ENCODE measurements around the gene SLC25A18. TPM values are rescaled to one million over a fixed set of nuclear protein-coding genes. Genes with fewer than 3 reads are reported as not detected.
"Not testable (repeated sequence)": the region's sequence is repeated elsewhere in the genome, so short reads cannot be mapped to it uniquely, and the experiment has no call there.

The SLC25A18 gene
- polyA plus RNA-seq (2011; rRNA removed) (not detected in 2 replicates), polyA minus RNA-seq (2011; rRNA and poly(A)+ RNA removed) (not detected in 2 replicates)

DNA sequence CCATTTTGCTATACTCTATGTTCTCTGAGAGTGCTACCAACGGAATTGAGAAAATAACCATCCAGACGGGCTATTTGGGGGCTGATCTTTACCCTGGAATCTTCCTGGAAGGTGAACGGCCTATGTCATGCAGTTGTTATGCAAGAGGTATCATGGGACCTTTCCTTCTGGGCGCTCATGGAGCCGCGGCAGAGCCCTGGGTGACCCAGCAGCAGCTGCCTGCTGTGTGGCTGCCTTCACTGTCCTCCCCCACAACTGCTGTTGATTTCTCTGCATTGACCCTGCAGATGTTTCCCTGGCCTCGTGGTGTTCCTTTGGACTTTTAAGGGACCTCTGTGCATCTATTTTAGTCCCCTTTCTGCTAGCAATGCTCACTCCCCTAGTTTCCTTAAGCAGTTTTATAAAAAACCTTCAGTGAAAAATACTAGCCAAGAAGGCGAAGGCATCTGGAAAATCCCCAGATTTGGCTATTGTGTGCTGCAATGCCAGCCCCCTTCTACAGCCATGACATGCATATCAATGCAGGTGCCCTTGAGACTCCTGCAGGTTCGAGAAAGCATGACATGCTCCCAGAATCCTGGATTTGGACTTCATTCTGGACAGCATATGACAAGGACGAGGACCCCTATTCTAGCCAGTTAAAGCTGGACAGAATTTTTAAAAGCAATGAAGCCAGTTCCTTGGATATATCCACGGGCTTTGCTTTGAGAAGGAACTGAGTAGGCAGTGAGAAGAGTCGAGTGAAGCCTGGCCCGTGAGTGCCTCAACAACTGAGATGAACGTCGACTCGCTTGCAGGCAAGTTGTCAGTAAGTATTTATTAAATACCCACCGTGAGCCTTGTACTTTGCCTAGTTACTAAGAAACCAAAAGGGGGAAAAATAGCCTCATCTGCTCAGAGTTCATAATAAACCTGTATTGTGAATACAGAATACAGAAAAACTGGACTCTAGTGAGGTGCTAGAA is at the start of gene SLC25A18:
TSS of gene SLC25A18 (plus strand) at position 593 of the 965 bp plus-strand sequence. CDS start 16,447 bp downstream, outside the sequence.
- CTCF ChIA-PET = interaction anchor here (1.6 kb wide), 1 partner anchor 392 kb away, joined by 5 read pairs; no protein-coding TSS in a partner anchor
- POLR2A ChIA-PET = no interaction called here
- H3K27ac ChIP-seq (ENCODE audit: low read depth, low read length) = no peak within 1 kb of the TSS
- H3K27me3 ChIP-seq (ENCODE audit: control insufficient read depth, insufficient read depth, low read length) = peaks cover 10% of the 10 kb centered on the region
- H3K9me3 ChIP-seq (ENCODE audit: control insufficient read depth, insufficient read depth, low read length) = no peaks in the 10 kb centered on the region; the same call in 1 of the 2 replicates
- no peak within 1 kb of the TSS for H3K4me3 ChIP-seq (ENCODE audit: low read depth, low read length)
- DNase-seq (ENCODE audit: low read depth, low spot score) = no peak
- TF ChIP-seq, protein P1, sequence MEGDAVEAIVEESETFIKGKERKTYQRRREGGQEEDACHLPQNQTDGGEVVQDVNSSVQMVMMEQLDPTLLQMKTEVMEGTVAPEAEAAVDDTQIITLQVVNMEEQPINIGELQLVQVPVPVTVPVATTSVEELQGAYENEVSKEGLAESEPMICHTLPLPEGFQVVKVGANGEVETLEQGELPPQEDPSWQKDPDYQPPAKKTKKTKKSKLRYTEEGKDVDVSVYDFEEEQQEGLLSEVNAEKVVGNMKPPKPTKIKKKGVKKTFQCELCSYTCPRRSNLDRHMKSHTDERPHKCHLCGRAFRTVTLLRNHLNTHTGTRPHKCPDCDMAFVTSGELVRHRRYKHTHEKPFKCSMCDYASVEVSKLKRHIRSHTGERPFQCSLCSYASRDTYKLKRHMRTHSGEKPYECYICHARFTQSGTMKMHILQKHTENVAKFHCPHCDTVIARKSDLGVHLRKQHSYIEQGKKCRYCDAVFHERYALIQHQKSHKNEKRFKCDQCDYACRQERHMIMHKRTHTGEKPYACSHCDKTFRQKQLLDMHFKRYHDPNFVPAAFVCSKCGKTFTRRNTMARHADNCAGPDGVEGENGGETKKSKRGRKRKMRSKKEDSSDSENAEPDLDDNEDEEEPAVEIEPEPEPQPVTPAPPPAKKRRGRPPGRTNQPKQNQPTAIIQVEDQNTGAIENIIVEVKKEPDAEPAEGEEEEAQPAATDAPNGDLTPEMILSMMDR (IDR thresholded peaks at IDR 0.05; ENCODE audit: low read depth, low read length) = no peak

GRCh38 chr22:17513612-17514011 is 49.7 kb upstream of the SLC25A18 start:
- H3K9me3 ChIP-seq (ENCODE audit: control insufficient read depth, insufficient read depth, low read length) = no peaks in the 10 kb centered on the region
- no peaks in the 10 kb centered on the region for H3K27me3 ChIP-seq (ENCODE audit: control insufficient read depth, insufficient read depth, low read length)
- H3K4me3 ChIP-seq (ENCODE audit: low read depth, low read length) = no peak overlapping the region
- CTCF ChIA-PET = interaction anchor here (0.9 kb wide), 1 partner anchor 12 kb away, joined by 4 read pairs; no protein-coding TSS in a partner anchor
- no peak overlapping the region for H3K27ac ChIP-seq (ENCODE audit: low read depth, low read length)
- TF ChIP-seq, protein P1 (IDR thresholded peaks at IDR 0.05; ENCODE audit: low read depth, low read length) = no peak
- POLR2A ChIA-PET = no interaction called here
- no peak for DNase-seq (ENCODE audit: low read depth, low spot score)

- no peak overlapping the region for H3K27ac ChIP-seq (ENCODE audit: low read depth, low read length)
- TF ChIP-seq, protein P1 (IDR thresholded peaks at IDR 0.05; ENCODE audit: low read depth, low read length) = no peak
- ChIA-PET POLR2A (no interaction called here), CTCF (interaction anchor here (0.9 kb wide), 1 partner anchor 13 kb away, joined by 4 read pairs; no protein-coding TSS in a partner anchor)
- DNase-seq (ENCODE audit: low read depth, low spot score) = no peak
- H3K4me3 ChIP-seq (ENCODE audit: low read depth, low read length) = no peak overlapping the region
- no peaks in the 10 kb centered on the region for H3K27me3 ChIP-seq (ENCODE audit: control insufficient read depth, insufficient read depth, low read length)
- H3K9me3 ChIP-seq (ENCODE audit: control insufficient read depth, insufficient read depth, low read length) = no peaks in the 10 kb centered on the region
Observed at GRCh38 chr22:17514084-17514483, 49.2 kb upstream of the SLC25A18 start.

GRCh38 chr22:17518406-17518805 is 44.9 kb upstream of the SLC25A18 start:
- no peak overlapping the region for H3K27ac ChIP-seq (ENCODE audit: low read depth, low read length)
- ChIA-PET POLR2A (no interaction called here), CTCF (no interaction called here)
- H3K27me3 ChIP-seq (ENCODE audit: control insufficient read depth, insufficient read depth, low read length) = no peaks in the 10 kb centered on the region
- no peaks in the 10 kb centered on the region for H3K9me3 ChIP-seq (ENCODE audit: control insufficient read depth, insufficient read depth, low read length)
- TF ChIP-seq, protein P1 (IDR thresholded peaks at IDR 0.05; ENCODE audit: low read depth, low read length) = no peak
- DNase-seq (ENCODE audit: low read depth, low spot score) = no peak
- H3K4me3 ChIP-seq (ENCODE audit: low read depth, low read length) = no peak overlapping the region

DNA sequence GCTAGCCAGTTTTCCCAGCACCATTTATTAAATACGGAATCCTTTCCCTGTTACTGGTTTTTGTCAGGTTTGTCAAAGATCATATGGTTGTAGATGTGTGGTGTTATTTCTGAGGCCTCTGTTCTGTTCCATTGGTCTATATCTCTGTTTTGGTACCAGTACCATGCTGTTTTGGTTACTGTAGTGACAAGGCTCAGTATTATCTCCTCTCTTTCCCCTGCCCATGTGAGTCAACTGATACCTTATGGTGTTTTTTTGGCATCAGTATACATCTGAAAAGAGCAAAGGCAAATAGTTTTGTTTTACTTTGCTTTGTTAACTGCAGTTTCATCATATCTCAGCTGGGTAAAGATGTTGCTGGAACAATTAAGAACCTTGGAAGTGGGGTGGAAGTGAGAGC is 41.3 kb upstream of the SLC25A18 start:
- H3K27me3 ChIP-seq (ENCODE audit: control insufficient read depth, insufficient read depth, low read length); H3K4me3 ChIP-seq (ENCODE audit: low read depth, low read length); H3K9me3 ChIP-seq (ENCODE audit: control insufficient read depth, insufficient read depth, low read length); POLR2A ChIA-PET; DNase-seq (ENCODE audit: low read depth, low spot score); CTCF ChIA-PET; H3K27ac ChIP-seq (ENCODE audit: low read depth, low read length): not testable (repeated sequence)

Measured in AG04450 (cell line).